Measurements from ENCODE around the gene CHL1.

CHL1 gene, protein sequence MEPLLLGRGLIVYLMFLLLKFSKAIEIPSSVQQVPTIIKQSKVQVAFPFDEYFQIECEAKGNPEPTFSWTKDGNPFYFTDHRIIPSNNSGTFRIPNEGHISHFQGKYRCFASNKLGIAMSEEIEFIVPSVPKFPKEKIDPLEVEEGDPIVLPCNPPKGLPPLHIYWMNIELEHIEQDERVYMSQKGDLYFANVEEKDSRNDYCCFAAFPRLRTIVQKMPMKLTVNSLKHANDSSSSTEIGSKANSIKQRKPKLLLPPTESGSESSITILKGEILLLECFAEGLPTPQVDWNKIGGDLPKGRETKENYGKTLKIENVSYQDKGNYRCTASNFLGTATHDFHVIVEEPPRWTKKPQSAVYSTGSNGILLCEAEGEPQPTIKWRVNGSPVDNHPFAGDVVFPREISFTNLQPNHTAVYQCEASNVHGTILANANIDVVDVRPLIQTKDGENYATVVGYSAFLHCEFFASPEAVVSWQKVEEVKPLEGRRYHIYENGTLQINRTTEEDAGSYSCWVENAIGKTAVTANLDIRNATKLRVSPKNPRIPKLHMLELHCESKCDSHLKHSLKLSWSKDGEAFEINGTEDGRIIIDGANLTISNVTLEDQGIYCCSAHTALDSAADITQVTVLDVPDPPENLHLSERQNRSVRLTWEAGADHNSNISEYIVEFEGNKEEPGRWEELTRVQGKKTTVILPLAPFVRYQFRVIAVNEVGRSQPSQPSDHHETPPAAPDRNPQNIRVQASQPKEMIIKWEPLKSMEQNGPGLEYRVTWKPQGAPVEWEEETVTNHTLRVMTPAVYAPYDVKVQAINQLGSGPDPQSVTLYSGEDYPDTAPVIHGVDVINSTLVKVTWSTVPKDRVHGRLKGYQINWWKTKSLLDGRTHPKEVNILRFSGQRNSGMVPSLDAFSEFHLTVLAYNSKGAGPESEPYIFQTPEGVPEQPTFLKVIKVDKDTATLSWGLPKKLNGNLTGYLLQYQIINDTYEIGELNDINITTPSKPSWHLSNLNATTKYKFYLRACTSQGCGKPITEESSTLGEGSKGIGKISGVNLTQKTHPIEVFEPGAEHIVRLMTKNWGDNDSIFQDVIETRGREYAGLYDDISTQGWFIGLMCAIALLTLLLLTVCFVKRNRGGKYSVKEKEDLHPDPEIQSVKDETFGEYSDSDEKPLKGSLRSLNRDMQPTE (N-terminal part only)

DNA sequence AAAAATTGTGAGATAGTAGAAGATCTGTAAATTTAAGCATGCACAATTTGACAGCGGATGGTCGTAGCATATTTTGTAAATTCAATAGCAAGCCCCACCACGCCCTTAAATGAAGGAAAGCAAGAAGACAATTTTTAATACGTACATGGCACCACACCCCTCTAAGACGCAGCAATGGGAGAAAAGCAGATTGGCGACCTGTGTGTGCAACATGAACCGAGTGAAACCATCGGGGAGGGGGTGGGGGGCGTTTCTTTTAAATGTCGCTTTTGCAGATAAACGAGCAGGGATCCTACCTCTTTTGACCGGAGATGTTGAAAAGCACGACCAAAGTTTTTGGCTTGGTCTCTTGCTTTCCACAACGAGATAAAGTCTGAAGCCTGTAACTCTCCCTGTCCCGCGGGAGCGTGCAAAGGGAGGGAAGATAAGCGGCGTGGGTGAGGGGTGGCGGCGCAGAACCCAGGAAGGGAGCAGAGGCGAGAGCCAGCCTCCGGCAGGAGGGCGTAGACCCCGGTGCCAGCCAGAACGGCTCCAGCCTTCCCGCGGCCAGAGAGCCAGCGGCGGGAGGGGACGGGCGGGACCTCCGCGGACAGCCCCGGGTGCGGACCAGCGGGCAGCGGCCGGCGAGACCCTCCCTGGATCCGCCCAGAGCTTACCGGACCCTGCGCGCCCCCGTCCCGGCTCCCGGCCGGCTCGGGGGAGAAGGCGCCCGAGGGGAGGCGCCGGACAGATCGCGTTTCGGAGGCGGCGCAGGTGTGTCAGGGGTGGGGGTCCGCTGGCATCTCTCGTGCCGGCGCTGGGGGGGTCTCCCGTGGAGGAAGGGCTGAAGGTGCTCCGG lies at the start of gene CHL1:
TSS of gene CHL1 (plus strand) at position 453 of the 838 bp plus-strand sequence. CDS start 123,014 bp downstream, outside the sequence.
- DNase-seq = peak in 7 of 14 donors; percentile 20 to 65 (median 34)

DNA sequence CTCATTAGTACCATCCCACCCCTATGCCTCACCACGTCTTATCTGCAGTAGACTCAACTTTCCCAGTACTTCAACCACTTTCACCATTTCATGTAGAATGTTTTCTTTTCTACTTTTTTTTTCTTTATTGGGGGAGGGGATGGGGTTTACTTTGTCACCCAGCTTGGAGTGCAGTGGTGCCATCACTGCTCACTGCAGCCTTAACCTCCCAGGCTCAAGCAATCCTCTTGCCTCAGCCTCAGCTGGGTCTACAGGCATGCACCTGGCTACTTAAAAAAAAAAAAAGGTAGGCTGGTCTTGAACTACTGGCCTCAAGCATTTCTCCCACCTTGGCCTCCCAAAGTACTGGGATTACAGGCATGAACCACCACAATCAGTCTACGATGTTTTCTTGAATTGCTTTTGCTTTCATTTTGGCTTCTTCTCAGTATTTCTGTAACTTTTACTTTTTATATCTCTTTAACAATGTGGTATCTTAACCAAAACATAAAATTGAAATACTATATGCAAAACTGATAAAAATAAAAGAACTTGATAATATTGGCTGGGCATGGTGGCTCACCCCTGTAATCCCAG lies 44.9 kb upstream of the CHL1 start:
- DNase-seq = no peak

DNA sequence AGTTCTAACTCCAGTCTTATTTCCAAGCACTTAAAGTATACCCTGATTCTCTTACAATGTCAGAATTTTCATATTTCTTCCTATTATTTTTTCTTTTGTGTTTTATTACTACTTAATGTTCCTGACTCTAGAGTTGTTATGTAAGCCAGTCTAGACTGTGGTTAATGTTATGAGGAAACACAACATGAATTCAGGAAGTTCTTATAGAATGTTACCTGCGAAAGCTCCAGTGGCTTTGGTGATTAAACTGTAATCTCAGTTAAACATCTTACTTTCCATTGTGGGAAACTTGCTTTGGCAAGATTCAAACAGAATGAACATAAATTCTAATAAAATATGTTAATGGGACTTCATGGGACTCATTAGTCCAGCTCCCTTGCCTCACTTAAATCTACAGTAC lies 36.6 kb upstream of the CHL1 start:
- no peak for DNase-seq

DNA sequence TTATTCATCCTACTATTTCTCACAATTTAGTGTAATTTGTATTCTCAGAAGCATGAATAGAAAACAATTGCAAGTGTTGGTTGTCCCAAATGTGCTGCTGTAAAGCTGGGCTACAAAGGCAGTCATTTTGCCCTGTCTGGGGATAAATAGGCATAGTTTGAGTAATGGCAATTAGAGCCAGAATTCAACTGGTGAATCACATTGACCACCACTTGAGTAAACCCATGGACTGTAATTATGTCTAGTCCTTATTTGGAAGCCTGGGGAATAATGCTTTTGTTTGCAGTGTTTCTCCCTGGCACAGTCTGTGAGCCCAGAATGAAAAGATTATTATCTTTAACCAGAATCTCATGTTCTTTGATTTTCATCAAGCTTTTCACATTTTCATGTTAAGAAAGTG lies 30.5 kb upstream of the CHL1 start:
- DNase-seq = no peak

DNA sequence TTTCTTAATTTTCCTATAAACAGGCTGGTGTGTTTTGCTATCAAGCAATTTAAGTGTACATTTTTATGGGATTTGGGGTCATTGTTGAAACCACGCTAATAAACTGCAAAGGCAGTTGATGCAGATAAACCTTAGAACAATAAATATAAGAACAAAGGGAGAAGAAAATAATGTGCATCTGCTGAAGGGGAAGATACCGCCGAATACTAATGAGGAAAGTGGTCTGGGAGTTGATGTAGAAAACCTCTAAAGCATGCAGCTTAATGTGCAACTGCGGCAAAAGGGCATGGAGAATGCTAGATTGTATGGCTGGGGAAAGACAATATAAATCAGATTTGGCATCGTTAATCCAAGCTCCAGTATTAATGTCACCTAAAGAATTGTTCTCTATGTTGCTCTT lies 29.8 kb upstream of the CHL1 start:
- no peak for DNase-seq

DNA sequence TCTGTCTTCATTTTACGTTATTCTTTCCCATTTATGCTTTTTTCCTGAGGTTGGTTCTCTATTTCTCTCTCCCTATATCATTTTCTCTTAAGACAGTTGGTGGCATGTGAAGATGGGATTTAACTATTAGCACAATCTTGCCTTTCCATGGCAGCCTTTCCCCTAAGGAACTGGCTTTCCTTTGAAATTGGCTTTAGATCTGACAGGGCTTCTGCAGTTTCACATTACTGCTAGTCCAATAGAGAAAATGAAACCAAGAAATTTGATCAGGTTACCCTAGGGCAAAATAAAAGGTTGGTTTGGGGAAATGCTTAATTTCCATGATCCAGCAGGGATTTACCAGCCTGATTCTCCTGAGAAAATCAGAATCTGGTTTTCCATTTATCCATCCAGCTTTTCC lies 22.7 kb upstream of the CHL1 start:
- no peak for DNase-seq

GRCh38 chr3:184976-185375 lies 11.6 kb upstream of the CHL1 start:
- no peak for DNase-seq

- DNase-seq = no peak
These were observed 4.2 kb upstream of the CHL1 start for GRCh38 chr3:192215-192929.

DNA sequence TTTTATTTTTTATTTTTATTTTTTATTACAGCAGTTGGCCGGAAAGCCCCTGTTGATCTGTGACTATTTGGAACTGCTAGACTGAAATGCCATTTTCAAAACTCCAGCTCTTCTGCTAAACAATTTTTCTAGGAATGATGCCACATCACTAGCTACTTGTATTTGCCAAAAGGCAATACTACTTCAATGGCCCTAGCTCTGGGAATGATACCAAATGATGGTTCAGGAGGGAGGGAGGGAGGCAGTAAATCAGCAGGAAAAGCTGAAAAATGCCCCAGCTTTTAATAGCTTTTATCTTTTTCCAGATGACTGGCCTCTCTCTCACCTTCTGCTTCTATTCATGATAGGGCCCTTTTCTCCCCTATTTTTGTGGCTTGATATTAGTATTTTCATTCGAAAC lies 2.6 kb upstream of the CHL1 start:
- peak in 2 of 14 donors; percentile 0 to 64 for DNase-seq

DNA sequence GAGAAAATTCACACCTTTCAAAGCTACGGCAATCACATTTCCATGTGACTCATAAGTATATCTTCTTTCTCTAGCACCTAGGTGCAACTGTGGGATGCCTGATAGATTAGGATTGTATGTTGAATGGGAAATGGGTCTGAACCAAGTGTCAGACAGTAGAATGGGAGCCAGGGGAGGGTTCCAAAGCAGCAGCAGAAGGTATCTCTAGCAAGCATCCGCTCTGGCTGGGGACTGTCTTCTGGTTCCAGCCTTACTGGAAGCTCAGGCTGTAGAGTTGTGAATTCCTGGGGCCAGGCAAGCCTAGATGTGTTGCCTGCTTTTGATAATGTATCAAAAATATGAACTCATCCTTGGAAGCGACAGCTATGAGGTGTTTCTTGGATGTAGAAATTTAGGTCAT lies 2.1 kb upstream of the CHL1 start:
- peak in 3 of 14 donors; percentile 5 to 56 (median 10) for DNase-seq

GRCh38 chr3:195666-196065 lies 897 bp upstream of the CHL1 start:
- DNase-seq = peak in 4 of 14 donors; percentile 3 to 22 (median 6)

DNA sequence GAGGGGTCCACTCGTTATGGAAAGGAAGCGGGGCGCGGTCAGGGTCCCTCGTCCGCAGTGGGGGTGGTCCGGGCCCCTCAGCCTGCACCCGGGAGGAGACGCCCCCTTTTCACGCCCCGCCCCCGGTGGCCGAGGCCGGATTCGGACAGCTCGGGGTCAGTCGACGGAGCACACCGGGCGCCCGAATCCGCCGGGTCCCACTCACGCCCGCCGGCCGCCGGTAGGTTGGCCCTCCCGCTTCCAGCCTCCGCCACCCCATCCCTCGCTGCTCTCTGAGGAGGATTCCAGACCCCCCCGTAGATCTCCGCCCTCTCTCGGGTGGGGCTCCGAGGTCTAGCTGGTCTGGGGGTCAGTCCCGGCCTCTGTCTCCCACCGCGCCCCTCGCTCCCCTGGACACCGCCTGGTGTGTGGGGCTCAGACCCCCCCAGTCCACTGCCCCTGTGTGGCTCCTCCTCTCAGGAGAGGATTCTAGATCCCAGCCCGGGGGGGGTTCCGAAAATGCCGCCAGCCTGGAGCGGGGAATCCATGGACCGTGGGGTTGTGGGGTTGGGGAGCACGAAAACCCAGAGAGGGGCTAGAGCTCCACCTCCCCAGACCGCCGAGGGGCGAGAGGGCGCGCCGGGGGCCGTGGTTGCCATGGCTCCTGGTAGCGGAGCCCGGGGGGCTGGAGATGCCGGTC lies 725 bp downstream of the CHL1 start:
- peak in 6 of 14 donors; percentile 33 to 70 (median 37) for DNase-seq

DNA sequence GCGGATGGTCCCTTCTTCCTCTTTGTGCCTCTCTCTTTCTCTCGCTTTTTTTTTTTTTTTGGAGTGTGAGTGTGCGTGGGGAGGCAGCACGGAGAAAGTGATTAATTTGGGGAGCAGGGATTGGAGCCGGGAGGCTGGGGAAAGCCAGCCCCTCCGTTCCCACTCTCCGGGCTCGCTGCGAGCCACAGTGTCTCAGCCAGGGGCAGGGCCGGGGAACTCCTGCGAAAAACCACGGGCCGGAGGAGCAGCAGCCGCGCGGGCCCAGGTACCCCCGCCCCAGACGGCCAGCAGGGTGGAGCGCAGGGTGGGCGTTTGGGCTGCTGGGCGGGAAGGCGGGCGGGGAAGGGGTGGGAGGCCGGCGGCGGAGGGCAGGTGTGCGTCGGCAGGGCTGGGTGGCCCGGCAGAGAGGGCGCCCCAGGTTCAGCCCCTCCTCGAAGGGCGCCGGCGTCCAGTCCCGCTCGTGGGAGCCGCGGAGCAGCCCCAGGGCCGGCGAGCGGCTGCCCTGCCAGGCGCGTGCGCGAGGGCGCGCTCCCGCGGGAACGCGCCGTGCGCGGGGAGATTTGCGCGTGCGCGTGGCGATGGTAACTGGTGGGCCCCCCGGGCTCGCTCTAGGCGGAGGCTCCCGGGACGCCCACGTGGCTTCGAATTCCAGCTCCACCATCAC lies 1.4 kb downstream of the CHL1 start:
- peak in 6 of 14 donors; percentile 30 to 47 (median 40) for DNase-seq

DNA sequence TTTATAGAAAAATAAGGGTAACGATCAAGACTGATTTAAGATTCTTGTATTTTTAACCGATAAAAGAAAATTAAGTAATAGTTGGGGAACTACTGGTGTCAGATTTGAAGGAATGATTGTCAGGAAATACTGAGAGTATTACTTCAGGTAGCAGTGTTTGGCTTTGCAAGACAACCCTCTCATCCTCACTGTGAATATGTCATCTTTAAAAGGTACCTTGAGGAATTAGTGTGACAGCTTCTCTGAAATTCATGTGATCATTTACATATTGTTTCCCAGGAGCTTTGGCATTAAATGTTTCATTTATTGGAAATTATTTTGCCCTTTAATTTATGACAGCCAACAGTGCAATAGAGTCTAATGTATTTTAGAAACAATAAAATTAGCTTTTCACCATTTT lies 3.3 kb downstream of the CHL1 start:
- no peak for DNase-seq

DNA sequence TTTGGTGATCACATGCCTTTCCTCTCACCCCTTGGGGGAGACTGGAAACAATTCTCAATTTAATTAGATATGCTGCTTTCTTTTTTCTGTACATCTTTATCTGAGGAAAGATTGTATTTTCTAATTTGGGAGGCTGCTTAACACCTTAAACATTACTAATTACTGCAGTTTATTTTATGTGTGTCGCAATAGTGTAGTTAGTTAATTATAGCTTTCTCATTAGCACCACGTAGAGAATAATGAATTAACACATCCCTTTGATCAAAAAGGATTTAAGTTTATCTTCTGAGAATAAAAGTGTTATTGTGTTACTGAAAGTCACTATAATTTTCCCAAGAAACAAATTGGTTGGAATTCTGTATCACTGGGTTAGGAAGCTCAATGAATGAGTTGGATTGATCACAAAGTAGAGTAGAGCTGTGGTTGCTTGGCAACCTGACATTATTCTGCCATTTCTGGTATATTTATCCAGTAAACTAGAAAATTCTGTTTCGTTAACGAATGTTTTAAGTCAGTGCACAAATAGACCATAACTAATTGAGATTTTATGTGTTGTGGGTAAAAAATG lies 4.3 kb downstream of the CHL1 start:
- no peak for DNase-seq

DNA sequence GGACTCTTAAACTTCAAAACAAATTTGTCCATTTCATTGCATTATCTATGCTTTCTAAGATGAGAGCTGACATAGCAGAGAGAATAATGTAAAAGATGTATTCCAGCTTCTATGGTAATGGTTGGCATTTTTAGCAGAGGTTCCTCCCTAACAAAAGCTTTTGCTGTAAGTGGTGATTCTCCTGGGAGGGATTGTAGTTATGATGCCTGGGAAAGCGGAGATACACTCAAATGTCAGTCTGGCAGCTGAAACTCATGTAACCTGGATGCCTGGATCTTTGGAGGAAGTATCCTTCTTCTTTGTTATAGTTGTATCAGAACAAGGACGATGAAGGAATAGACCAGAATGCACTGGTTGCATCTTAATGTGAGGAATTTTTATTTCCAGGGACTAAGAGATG lies 7.5 kb downstream of the CHL1 start:
- DNase-seq = no peak

- DNase-seq = no peak
These were observed 11.4 kb downstream of the CHL1 start for GRCh38 chr3:207973-208372.

DNA sequence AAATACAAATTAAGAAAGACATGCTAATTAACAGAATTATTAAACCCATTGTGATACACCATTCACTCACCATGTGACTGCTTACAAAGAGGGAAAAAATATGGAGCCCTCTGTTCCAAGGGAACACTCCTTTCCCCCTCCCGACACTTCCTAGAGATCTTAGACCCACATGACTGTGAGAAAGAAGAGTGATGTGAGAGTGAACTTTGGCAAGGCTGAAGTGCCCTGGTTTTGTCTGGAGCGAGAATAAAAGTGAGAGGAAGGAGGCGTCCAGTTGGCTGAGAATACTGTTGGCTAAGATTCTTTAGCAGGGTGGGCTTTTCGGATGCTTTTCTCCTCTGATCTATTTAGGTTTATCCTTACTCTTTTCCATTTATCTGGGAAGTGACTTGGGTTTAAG lies 14.1 kb downstream of the CHL1 start:
- DNase-seq = peak in 5 of 14 donors; percentile 6 to 53 (median 15)

DNA sequence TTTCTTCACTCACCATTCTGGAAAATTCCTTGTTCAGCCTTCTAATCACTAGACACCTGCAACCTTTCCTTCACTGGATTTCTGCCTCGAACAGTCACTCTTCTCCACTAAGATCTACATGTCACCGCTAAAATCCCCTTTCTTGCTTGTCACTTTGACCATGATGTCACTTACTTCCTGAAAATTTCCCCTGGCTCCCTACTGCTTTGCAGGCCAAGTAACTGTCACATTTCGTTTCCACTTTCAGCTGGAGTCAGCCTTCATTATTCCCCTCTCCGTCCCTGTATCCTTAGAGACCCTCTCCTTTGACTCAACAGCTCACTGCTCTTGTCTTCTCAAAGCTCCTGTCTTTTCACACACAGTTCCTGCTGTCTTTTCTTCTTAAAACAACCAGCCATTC lies 15.9 kb downstream of the CHL1 start:
- DNase-seq = peak in 3 of 14 donors; percentile 2 to 17 (median 15)

Data from C1 segment of cervical spinal cord (tissue), 14 donors.